Ishikawa (cell line): ENCODE data around the gene LRRIQ1.
A peak's percentile ranks its signal among the peaks of the same experiment; 100 is the strongest.

Source experiments
- CEBPB ChIP-seq: IDR thresholded peaks from 2 replicates; pipeline ENCODE4 v1.6.1; 2012
- CREB1 ChIP-seq: IDR thresholded peaks from 2 replicates; pipeline ENCODE4 v1.6.1; 2012; ENCODE audit warnings: low read depth
- EGR1 ChIP-seq: IDR thresholded peaks from 2 replicates; pipeline ENCODE4 v1.6.1; 2012
- EP300 ChIP-seq: IDR thresholded peaks from 2 replicates; pipeline ENCODE4 v1.6.1; 2012; ENCODE audit warnings: borderline replicate concordance
- FOXM1 ChIP-seq: IDR thresholded peaks from 2 replicates; pipeline ENCODE4 v1.6.1; 2012; ENCODE audit warnings: low read depth, borderline replicate concordance
- NFIC ChIP-seq: IDR thresholded peaks from 2 replicates; pipeline ENCODE4 v1.6.1; 2012
- RAD21 ChIP-seq: IDR thresholded peaks from 2 replicates; pipeline ENCODE4 v1.6.1; 2012; ENCODE audit warnings: low read depth
- TAF1 ChIP-seq: IDR thresholded peaks from 2 replicates; pipeline ENCODE4 v1.6.1; 2012; ENCODE audit warnings: low read depth, mild to moderate bottlenecking
- TCF12 ChIP-seq: IDR thresholded peaks from 2 replicates; pipeline ENCODE4 v1.6.1; 2012; ENCODE audit warnings: low read depth
- TEAD4 ChIP-seq: IDR thresholded peaks from 2 replicates; pipeline ENCODE4 v1.6.1; 2012
- YY1 ChIP-seq: IDR thresholded peaks from 2 replicates; pipeline ENCODE4 v1.6.1; 2012; ENCODE audit warnings: low read depth
- ZBTB7A ChIP-seq: IDR thresholded peaks from 2 replicates; pipeline ENCODE4 v1.6.1; 2012; ENCODE audit warnings: low read depth
- TF ChIP-seq, protein P1 (sequence below): IDR thresholded peaks from 2 replicates; pipeline ENCODE4 v1.6.1; 2012; ENCODE audit warnings: low read depth, mild to moderate bottlenecking
- TF ChIP-seq, protein P2 (sequence below): IDR thresholded peaks from 2 replicates; pipeline ENCODE4 v1.6.1; 2012
- TF ChIP-seq, protein P3 (sequence below): IDR thresholded peaks from 2 replicates; pipeline ENCODE4 v1.6.1; 2012

Gene LRRIQ1

DNA sequence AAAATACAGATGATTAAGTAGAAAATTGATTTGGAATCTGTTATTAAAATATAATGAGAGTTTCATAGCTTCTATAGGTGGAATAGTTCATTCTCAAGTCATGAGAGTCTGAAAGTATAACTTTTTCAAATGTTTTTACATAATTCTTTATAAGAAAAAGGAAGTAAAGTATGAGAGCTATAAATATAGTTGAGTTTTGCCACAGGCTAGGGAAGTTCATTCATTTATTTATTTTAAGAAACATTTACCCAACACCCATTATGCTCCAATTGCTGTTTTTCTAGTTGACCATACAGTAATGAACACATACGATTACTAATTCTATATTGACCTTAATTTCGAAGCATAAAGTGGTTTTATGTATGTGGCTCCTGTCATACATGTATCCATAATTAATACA, 24.8 kb downstream of the LRRIQ1 start:
- TF ChIP-seq, protein P1, sequence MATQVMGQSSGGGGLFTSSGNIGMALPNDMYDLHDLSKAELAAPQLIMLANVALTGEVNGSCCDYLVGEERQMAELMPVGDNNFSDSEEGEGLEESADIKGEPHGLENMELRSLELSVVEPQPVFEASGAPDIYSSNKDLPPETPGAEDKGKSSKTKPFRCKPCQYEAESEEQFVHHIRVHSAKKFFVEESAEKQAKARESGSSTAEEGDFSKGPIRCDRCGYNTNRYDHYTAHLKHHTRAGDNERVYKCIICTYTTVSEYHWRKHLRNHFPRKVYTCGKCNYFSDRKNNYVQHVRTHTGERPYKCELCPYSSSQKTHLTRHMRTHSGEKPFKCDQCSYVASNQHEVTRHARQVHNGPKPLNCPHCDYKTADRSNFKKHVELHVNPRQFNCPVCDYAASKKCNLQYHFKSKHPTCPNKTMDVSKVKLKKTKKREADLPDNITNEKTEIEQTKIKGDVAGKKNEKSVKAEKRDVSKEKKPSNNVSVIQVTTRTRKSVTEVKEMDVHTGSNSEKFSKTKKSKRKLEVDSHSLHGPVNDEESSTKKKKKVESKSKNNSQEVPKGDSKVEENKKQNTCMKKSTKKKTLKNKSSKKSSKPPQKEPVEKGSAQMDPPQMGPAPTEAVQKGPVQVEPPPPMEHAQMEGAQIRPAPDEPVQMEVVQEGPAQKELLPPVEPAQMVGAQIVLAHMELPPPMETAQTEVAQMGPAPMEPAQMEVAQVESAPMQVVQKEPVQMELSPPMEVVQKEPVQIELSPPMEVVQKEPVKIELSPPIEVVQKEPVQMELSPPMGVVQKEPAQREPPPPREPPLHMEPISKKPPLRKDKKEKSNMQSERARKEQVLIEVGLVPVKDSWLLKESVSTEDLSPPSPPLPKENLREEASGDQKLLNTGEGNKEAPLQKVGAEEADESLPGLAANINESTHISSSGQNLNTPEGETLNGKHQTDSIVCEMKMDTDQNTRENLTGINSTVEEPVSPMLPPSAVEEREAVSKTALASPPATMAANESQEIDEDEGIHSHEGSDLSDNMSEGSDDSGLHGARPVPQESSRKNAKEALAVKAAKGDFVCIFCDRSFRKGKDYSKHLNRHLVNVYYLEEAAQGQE, result no peak
- no peak for TF ChIP-seq ZBTB7A
- no peak for TF ChIP-seq TAF1
- TF ChIP-seq EGR1, result no peak
- TF ChIP-seq FOXM1, result no peak

- no peak for TF ChIP-seq YY1
- TF ChIP-seq CREB1, result no peak
- TF ChIP-seq, protein P2, sequence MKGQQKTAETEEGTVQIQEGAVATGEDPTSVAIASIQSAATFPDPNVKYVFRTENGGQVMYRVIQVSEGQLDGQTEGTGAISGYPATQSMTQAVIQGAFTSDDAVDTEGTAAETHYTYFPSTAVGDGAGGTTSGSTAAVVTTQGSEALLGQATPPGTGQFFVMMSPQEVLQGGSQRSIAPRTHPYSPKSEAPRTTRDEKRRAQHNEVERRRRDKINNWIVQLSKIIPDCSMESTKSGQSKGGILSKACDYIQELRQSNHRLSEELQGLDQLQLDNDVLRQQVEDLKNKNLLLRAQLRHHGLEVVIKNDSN, result no peak
- TF ChIP-seq, protein P3, sequence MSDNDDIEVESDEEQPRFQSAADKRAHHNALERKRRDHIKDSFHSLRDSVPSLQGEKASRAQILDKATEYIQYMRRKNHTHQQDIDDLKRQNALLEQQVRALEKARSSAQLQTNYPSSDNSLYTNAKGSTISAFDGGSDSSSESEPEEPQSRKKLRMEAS, result no peak
- TF ChIP-seq, protein P1, result no peak
- TF ChIP-seq RAD21, result no peak
- no peak for TF ChIP-seq EGR1
- TF ChIP-seq EP300, result no peak
- TF ChIP-seq CEBPB, result no peak
- TF ChIP-seq NFIC, result no peak
- no peak for TF ChIP-seq TEAD4
- TF ChIP-seq FOXM1, result no peak
Measured at GRCh38 chr12:85065837-85066482, 29.8 kb downstream of the LRRIQ1 start.

DNA sequence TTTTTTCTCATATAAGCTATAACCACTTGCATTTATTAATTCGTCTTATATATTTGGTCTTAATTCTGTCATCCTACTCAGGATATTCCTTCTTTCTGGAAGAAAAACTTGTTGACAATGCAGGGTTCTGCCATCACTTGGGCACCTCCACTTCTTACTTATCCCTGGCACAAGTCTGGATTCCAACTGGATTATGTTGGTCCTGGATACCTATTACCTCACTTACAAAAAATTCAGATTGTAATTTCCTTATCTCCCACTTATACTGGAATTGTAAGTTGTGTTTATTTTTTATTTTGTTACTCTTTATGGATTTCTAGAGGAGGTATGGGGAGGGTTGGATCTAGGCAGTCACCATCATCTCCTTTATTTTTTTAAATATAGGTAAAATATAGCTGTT, 36.7 kb downstream of the LRRIQ1 start:
- TF ChIP-seq TAF1 (no peak), EGR1 (no peak), NFIC (no peak), FOXM1 (no peak), TEAD4 (no peak), RAD21 (no peak), ZBTB7A (no peak), TCF12 (no peak), CEBPB (no peak), YY1 (no peak), EP300 (no peak)
- TF ChIP-seq, protein P2, result no peak
- TF ChIP-seq, protein P1, result no peak

DNA sequence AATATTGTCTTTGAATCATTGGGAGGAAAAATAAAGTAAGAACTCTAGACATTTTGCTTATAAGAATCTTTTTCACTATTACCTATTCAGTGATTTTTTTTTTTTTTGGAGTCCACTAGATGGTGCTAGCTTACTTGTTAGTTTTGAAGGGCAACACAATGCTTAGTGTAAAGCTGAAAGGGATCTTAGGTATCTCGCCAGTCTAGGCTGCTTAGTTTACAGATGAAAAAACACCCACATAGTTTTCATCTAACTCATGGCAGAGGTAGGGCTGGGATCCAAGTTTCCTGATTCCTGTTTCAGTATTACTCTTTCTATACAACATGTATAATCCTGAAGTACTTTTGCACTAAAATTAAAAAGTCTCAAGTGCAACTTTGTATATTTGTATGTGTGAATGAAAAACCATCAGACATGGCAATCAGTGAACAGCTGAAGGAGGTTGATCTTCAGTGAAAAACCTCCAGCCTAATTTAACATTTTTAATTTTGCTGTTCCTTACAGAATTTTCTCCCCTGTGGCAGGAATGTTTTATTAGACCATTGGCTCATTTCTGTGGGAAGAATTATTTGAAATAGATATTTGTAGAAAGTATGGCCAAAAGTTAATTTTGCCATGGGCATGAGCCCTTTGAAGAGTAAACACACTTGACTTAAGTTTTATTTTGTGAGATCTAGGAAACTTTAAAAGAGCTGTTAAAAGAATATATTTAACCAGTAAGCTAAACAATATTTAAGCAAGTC, 40.7 kb downstream of the LRRIQ1 start:
- TF ChIP-seq ZBTB7A (no peak), RAD21 (peak; percentile 65)

- TF ChIP-seq CEBPB (no peak), RAD21 (no peak), EGR1 (no peak), CREB1 (no peak), EP300 (no peak), ZBTB7A (no peak), FOXM1 (no peak), NFIC (no peak), TAF1 (no peak), TCF12 (no peak), TEAD4 (no peak), YY1 (no peak)
- TF ChIP-seq, protein P1, result no peak
Measured at GRCh38 chr12:85085066-85085465, 48.9 kb downstream of the LRRIQ1 start.
